K562 (cell line): ENCODE measurements around the gene PPP1R10. TPM values are rescaled to one million over a fixed set of nuclear protein-coding genes. Genes with fewer than 3 reads are reported as not detected.

Source experiments
- BCOR ChIP-seq: fragments of 450-650 bp; IDR thresholded peaks from 2 replicates; pipeline ENCODE4 v1.6.1; 2016
- EGR1 ChIP-seq: fragments of 450-650 bp; conservative IDR thresholded peaks from 2 replicates; pipeline ENCODE4 v1.6.1; 2017; ENCODE audit warnings: mild to moderate bottlenecking
- GABPA ChIP-seq: fragments of 200-800 bp; sonication (Bioruptor generic); conservative IDR thresholded peaks from 2 replicates; pipeline ENCODE4 v1.6.1; 2016; ENCODE audit warnings: low read depth, missing genetic modification characterization, missing compliant biosample characterization
- HOXB6 ChIP-seq: fragments of 250-450 bp; sonication (Bioruptor Pico); IDR thresholded peaks from 2 replicates; pipeline ENCODE4 v1.5.1; 2022; ENCODE audit warnings: mild to moderate bottlenecking, borderline replicate concordance
- MCM2 ChIP-seq: fragments of 450-650 bp; IDR thresholded peaks from 2 replicates; pipeline ENCODE4 v1.6.1; 2017; ENCODE audit warnings: low read depth, mild to moderate bottlenecking
- MIER1 ChIP-seq: fragments of 450-650 bp; IDR thresholded peaks from 2 replicates; pipeline ENCODE4 v1.6.1; 2016; ENCODE audit warnings: antibody characterized with exemption, mild to moderate bottlenecking, low read depth
- NCOR1 ChIP-seq: fragments of 450-650 bp; IDR thresholded peaks from 2 replicates; pipeline ENCODE4 v1.6.1; 2016; ENCODE audit warnings: mild to moderate bottlenecking, moderate library complexity
- NR2C1 ChIP-seq, 2 experiments: fragments of 450-650 bp; IDR thresholded peaks; 2 replicates each; pipeline ENCODE4 v1.6.1; 2017; ENCODE audit warnings: mild to moderate bottlenecking in 2 of 2, antibody characterized with exemption in 1 of 2, inconsistent platforms in 1 of 2, missing compliant biosample characterization in 1 of 2, missing genetic modification characterization in 1 of 2
- POLR3G ChIP-seq: IDR thresholded peaks from 2 replicates; pipeline ENCODE4 v1.6.1; 2011; ENCODE audit not compliant: insufficient read length, insufficient replicate concordance; ENCODE audit errors: extremely low read depth
- RBM14 ChIP-seq: fragments of 200-400 bp; formaldehyde crosslinking; IDR thresholded peaks from 2 replicates; pipeline ENCODE4 v1.6.1; 2018; ENCODE audit warnings: low read depth, mild to moderate bottlenecking, low read length, moderate library complexity, borderline replicate concordance; ENCODE audit not compliant: insufficient read depth
- RUNX1 ChIP-seq: sonication (generic); IDR thresholded peaks from 2 replicates; pipeline ENCODE4 v1.6.1; 2016; ENCODE audit warnings: antibody characterized with exemption, low read depth
- TAF7 ChIP-seq: fragments of 450-650 bp; IDR thresholded peaks from 2 replicates; pipeline ENCODE4 v1.6.1; 2016; ENCODE audit warnings: missing genetic modification characterization, missing compliant biosample characterization
- TRIM24 ChIP-seq, 2 experiments: fragments of 450-650 bp; IDR thresholded peaks; 2 replicates each; pipeline ENCODE4 v1.6.1; 2016
- XRCC3 ChIP-seq: fragments of 450-650 bp; IDR thresholded peaks from 2 replicates; pipeline ENCODE4 v1.6.1; 2017; ENCODE audit warnings: mild to moderate bottlenecking, moderate library complexity
- ZNF75A ChIP-seq: fragments of 450-650 bp; formaldehyde crosslinking; IDR thresholded peaks from 2 replicates; pipeline ENCODE4 v1.4.0; 2020; ENCODE audit warnings: mild to moderate bottlenecking
- polyA plus RNA-seq, 8 experiments: library from polyadenylated mRNA; depleted of rRNA in 4 of 8; stranded (reverse) in 5 of 8; unstranded in 3 of 8; fragments of >200 nt; fragmentation: Nextera tagmentation in 2 of 8; fragmentation: Illumina TruSeq in 1 of 8; extraction: Ambion mirVana in 2 of 8; extraction: Trizol in 1 of 8; gene quantifications; 2 replicates each; pipeline versions ENCODE4 v1.2.1 to v1.2.3, GENCODE V29; 2011 to 2014; ENCODE audit warnings: inconsistent platforms in 1 of 8, missing spikeins in 1 of 8
- total RNA-seq, 7 experiments: library from RNA; depleted of rRNA in 6 of 7; stranded (reverse); fragments of >200 nt in 6 of 7; fragmentation: Illumina TruSeq in 2 of 7; extraction: Trizol in 2 of 7; gene quantifications; 2 replicates each; pipeline versions ENCODE4 v1.2.1 to v1.2.3, GENCODE V29; 2011 to 2021; ENCODE audit warnings: low replicate concordance in 1 of 7
- TF ChIP-seq, protein P1 (sequence below): sonication (generic); formaldehyde crosslinking; IDR thresholded peaks from 2 replicates; pipeline ENCODE4 v1.8.0; 2022; ENCODE audit warnings: mild to moderate bottlenecking, missing genetic modification reagents
- TF ChIP-seq, protein P2 (sequence below): conservative IDR thresholded peaks from 2 replicates; pipeline ENCODE4 v1.6.1; 2011; ENCODE audit warnings: low read depth, mild to moderate bottlenecking, low read length; ENCODE audit not compliant: control insufficient read depth
- TF ChIP-seq, protein P3 (sequence below): fragments of 450-650 bp; formaldehyde crosslinking; IDR thresholded peaks from 2 replicates; pipeline ENCODE4 v1.4.0; 2020; ENCODE audit warnings: mild to moderate bottlenecking, moderate library complexity
- TF ChIP-seq, protein P4 (sequence below): fragments of 250-450 bp; sonication (Bioruptor Pico); IDR thresholded peaks from 2 replicates; pipeline ENCODE4 v1.4.0; 2020; ENCODE audit warnings: mild to moderate bottlenecking
- TF ChIP-seq, protein P5 (sequence below), 2 experiments: IDR thresholded peaks; 2 replicates each; pipeline ENCODE4 v1.6.1; 2012; ENCODE audit warnings: improper control_type of control experiment in 2 of 2, low read depth in 2 of 2, low read length in 2 of 2, borderline replicate concordance in 1 of 2

PPP1R10 gene
- total and polyA plus RNA-seq, 9 of the 15 experiments (the other 6 are each of a cell fraction or from before 2014, with no cell fraction given): 14.1 to 65.5 (median 32.6) TPM

DNA sequence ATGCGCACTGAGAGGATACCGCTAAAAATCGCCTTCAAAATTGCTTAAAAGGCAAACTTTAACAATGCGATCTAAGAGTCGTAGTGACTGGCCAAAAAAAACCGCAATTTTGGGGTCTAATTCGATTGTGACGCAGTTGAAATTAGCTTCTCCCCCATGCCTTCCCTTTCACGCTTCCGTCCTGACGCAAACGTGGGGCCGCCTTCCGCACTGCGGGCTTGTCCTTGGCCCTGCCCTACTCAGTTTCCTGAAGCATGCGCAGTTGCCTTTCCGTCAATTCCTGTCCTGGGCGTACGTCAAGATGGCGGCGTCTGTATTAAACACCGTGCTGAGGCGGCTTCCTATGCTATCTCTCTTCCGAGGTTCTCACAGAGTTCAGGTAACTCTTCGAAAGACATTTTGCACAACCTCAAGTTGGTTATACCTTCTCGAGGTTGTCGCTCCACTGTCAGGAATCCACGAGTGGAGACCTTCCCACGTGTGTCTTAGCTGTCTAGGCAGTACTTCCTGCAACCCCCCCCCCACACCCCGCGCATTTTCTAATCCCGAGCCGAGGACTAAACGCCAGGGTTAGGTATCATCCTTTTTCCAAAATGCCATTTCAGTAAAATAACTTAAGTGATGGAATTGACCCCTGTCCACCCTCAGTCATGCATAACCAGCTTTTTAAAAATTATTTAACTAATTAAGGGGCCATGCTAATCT is 674 bp upstream of the PPP1R10 start, which contains the start of gene MRPS18B (continued):
- TF ChIP-seq RUNX1 (no peak), GABPA (tag) (peak; percentile 98), NR2C1 (IDR thresholded peaks at IDR 0.05) (no peak), NR2C1 (tag; IDR thresholded peaks at IDR 0.05) (peak; percentile 80), TRIM24 (IDR thresholded peaks at IDR 0.05) (peak in 1 of 2 experiments; percentile 45; a peak in 1 of 4 replicates), BCOR (no peak), XRCC3 (no peak), MCM2 (no peak), TAF7 (tag) (peak; percentile 98), MIER1 (no peak), POLR3G (no peak), HOXB6 (CRISPR knock-in tag) (no peak; the same call in 1 of the 2 replicates), ZNF75A (peak; percentile 26; the same call in 1 of the 2 replicates), RBM14 (no peak), EGR1 (no peak), NCOR1 (peak; percentile 43)
- TF ChIP-seq, protein P1, sequence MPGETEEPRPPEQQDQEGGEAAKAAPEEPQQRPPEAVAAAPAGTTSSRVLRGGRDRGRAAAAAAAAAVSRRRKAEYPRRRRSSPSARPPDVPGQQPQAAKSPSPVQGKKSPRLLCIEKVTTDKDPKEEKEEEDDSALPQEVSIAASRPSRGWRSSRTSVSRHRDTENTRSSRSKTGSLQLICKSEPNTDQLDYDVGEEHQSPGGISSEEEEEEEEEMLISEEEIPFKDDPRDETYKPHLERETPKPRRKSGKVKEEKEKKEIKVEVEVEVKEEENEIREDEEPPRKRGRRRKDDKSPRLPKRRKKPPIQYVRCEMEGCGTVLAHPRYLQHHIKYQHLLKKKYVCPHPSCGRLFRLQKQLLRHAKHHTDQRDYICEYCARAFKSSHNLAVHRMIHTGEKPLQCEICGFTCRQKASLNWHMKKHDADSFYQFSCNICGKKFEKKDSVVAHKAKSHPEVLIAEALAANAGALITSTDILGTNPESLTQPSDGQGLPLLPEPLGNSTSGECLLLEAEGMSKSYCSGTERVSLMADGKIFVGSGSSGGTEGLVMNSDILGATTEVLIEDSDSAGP (CRISPR knock-in tag): 0 out of 2 replicates have a peak, but pooled peaks have one; percentile 23
- TF ChIP-seq, protein P2, sequence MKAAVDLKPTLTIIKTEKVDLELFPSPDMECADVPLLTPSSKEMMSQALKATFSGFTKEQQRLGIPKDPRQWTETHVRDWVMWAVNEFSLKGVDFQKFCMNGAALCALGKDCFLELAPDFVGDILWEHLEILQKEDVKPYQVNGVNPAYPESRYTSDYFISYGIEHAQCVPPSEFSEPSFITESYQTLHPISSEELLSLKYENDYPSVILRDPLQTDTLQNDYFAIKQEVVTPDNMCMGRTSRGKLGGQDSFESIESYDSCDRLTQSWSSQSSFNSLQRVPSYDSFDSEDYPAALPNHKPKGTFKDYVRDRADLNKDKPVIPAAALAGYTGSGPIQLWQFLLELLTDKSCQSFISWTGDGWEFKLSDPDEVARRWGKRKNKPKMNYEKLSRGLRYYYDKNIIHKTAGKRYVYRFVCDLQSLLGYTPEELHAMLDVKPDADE: peak; percentile 74
- TF ChIP-seq, protein P3, sequence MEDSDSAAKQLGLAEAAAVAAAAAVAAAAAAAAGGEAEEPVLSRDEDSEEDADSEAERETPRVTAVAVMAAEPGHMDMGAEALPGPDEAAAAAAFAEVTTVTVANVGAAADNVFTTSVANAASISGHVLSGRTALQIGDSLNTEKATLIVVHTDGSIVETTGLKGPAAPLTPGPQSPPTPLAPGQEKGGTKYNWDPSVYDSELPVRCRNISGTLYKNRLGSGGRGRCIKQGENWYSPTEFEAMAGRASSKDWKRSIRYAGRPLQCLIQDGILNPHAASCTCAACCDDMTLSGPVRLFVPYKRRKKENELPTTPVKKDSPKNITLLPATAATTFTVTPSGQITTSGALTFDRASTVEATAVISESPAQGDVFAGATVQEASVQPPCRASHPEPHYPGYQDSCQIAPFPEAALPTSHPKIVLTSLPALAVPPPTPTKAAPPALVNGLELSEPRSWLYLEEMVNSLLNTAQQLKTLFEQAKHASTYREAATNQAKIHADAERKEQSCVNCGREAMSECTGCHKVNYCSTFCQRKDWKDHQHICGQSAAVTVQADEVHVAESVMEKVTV: 0 out of 2 replicates have a peak, but pooled peaks have one; percentile 4
- TF ChIP-seq, protein P4, sequence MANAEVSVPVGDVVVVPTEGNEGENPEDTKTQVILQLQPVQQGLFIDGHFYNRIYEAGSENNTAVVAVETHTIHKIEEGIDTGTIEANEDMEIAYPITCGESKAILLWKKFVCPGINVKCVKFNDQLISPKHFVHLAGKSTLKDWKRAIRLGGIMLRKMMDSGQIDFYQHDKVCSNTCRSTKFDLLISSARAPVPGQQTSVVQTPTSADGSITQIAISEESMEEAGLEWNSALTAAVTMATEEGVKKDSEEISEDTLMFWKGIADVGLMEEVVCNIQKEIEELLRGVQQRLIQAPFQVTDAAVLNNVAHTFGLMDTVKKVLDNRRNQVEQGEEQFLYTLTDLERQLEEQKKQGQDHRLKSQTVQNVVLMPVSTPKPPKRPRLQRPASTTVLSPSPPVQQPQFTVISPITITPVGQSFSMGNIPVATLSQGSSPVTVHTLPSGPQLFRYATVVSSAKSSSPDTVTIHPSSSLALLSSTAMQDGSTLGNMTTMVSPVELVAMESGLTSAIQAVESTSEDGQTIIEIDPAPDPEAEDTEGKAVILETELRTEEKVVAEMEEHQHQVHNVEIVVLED (CRISPR knock-in tag): peak; percentile 94
- TF ChIP-seq, protein P5, sequence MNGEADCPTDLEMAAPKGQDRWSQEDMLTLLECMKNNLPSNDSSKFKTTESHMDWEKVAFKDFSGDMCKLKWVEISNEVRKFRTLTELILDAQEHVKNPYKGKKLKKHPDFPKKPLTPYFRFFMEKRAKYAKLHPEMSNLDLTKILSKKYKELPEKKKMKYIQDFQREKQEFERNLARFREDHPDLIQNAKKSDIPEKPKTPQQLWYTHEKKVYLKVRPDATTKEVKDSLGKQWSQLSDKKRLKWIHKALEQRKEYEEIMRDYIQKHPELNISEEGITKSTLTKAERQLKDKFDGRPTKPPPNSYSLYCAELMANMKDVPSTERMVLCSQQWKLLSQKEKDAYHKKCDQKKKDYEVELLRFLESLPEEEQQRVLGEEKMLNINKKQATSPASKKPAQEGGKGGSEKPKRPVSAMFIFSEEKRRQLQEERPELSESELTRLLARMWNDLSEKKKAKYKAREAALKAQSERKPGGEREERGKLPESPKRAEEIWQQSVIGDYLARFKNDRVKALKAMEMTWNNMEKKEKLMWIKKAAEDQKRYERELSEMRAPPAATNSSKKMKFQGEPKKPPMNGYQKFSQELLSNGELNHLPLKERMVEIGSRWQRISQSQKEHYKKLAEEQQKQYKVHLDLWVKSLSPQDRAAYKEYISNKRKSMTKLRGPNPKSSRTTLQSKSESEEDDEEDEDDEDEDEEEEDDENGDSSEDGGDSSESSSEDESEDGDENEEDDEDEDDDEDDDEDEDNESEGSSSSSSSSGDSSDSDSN (IDR thresholded peaks at IDR 0.05; ENCODE audit: borderline replicate concordance in 1 of 2, low read depth in 2 of 2, low read length in 2 of 2): no peak
